NCI-H2171 (cell line): Measurements from ENCODE around the gene PLPP4.

Experiments
- DNase-seq: peaks from one replicate; lab custom pipeline; 2025; lab: John Stamatoyannopoulos, UW

The PLPP4 gene

GRCh38 chr10:120456626-120457430, at the start of gene PLPP4:
PLPP4 (plus strand) TSS chr10:120457227; CDS start chr10:120457306, 79 bp downstream.
- DNase-seq, result peak; percentile 29

GRCh38 chr10:120409816-120410215, 47.2 kb upstream of the PLPP4 start:
- no peak for DNase-seq

GRCh38 chr10:120414946-120415345, 42.1 kb upstream of the PLPP4 start:
- DNase-seq, result no peak

- no peak for DNase-seq
Observed at GRCh38 chr10:120415709-120416330, 41.2 kb upstream of the PLPP4 start.

DNA sequence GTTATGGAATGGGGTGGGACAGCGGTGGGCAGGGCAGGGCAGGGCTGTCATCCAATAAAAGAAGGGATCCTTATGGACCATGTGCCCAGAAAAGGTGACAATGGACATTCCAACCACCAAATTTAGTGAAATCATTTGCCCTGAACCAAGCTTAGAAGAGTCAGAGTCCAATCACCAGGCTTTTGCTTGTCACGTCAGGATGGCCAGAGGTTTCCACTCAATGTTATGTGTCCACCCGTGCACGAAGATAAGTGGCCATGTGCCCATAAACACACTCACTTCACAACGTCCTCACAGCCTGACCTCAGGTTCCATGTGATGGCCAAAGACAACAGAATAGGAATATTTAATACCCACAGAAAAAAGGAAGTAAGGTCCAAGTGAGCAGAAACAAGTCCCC, 36.6 kb upstream of the PLPP4 start:
- DNase-seq, result no peak

DNA sequence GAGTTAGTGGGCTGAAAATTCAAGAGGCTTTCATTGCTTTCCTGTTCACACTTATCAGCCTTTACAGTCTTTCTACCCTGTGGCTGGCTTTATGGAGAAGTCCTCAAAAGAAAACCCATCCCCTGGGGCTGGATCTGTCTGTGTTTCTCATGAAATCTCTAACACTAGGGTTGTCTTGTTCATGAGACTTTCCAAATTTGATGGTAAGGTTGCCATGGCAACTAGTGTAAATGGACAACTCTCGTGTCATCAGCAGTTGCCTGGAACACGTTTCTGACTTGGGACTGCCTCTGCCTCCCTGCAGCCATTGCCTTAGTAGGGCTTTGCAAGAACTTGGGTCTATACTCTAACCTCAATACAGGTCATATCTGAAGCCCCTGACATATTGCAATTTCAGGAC, 35.8 kb upstream of the PLPP4 start:
- DNase-seq, result no peak

- no peak for DNase-seq
Observed at GRCh38 chr10:120422457-120422856, 34.6 kb upstream of the PLPP4 start.

- peak; percentile 18 for DNase-seq
Observed at GRCh38 chr10:120423431-120424197, 33.4 kb upstream of the PLPP4 start.

DNA sequence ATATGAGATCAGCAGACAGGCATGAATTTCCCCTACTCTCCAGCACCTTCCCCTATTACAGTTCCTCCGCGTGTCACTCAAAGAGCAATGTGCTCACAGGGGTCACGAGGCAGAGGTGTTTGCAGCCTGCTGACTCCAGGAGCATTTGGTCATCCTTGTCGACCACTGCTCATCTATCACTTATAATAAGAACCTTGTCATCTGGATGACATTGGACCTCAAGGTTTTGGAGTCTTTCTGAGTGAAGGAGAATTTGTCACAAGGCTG, 32.9 kb upstream of the PLPP4 start:
- DNase-seq, result no peak

- DNase-seq, result no peak
Observed at GRCh38 chr10:120426306-120426705, 30.7 kb upstream of the PLPP4 start.

DNA sequence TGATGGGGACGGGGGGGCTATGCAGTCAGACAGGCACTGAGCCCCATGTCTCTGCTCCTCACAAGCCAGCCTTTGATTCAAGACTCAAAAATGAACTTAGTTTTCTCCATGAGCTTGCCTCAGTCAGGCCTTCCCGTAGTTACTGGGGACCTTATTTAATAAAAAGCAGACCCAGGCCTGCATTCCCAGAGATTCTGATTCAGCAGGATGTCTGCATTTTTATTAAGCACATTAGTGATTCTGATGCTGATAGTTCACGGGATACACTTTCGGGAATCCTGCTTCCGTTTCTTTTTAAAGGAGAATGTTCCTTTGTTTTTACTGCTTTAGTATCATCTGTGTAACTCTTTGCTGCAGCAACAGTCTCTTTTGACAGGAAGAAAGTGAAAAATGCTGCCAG, 28.3 kb upstream of the PLPP4 start:
- no peak for DNase-seq

DNA sequence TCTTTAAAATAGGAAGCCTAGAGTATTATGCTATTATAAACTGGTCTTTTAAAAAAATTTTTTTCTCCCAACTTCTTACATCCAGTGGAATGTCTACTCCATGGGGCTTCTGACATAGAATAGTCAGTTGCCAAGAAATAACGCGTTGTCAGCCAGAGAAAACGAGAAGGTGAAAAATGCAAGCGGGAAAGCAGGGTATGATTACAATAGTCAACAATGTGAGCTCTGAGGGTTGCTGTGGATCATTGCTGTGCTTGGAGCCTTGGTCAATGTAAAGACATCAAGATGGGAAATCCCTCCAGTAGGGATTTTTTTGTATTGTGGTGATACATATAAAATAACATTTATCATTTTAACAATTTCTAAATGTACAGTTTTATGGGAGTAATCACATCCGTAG, 27.6 kb upstream of the PLPP4 start:
- no peak for DNase-seq

DNA sequence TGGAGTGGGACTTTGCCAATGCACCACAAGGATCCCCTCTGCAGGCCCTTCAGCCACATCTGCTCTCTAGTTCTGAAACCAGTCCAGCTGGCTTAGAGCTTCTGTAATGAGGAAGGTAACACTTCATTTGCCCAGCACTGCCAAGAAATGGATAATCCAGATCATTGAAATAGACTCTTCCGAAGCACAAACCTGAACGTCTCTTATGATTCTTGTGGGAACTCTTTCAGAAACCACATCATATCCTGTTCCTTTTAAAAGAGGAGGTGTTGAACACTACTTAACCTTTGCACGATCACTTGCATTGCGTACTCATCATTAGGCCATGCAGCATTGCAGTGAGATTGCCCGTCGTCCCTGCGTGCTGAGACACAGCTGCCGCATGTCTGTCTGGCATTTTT, 25.8 kb upstream of the PLPP4 start:
- peak; percentile 19 for DNase-seq

GRCh38 chr10:120432209-120432608, 24.8 kb upstream of the PLPP4 start:
- no peak for DNase-seq

DNA sequence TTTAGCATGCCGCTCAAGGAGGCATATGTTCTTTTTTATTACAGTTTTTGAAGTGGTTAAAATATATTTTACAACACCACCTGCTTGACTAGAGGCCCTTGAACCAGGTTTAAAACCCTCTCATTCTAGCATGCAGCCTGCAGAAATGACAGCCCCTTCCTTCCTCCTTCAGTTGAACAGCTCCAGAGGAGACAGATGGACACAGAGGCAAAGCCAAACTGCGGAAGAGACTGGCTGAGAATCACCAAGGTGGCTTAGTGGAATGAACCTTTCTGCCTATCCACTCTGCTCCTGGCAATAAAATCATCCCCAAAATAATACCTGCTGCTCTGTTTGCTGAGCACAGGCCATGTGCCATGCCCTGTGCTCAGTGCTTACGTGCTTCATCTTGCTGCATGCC, 23.9 kb upstream of the PLPP4 start:
- no peak for DNase-seq

DNA sequence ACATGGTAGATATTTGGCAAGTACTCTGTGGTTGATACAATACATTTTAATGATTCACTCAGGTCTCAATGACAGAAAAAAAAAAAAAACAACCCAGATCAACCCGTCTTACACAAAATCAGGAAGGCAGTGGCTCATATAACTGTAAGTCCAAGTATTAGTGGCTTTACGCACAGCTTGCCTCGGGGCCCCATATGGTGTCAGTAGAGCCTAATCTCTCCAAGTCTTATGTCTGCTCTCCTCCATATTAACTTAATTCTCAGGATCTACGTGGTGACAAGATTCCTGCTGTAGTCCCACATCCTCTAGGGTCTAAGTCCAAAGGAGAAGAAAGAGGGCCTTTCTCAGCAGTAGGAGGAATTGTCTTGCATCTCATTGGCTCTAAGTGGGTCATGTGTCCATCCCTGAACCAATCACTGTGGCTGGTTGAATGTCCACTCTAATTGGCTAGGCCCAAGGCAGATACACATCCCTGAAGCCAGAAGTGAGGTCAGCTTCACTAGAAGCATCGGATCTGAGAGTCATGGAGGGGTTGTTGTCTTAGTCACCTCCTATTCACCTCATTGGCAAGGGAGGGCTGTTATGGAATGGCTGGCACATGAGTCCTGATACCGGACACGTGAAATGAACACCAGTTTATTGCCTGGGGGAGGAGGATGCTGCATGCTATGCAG, 20.5 kb upstream of the PLPP4 start:
- DNase-seq, result no peak

- no peak for DNase-seq
Observed at GRCh38 chr10:120437541-120437940, 19.5 kb upstream of the PLPP4 start.

- DNase-seq, result no peak
Observed at GRCh38 chr10:120451968-120452367, 5.1 kb upstream of the PLPP4 start.

DNA sequence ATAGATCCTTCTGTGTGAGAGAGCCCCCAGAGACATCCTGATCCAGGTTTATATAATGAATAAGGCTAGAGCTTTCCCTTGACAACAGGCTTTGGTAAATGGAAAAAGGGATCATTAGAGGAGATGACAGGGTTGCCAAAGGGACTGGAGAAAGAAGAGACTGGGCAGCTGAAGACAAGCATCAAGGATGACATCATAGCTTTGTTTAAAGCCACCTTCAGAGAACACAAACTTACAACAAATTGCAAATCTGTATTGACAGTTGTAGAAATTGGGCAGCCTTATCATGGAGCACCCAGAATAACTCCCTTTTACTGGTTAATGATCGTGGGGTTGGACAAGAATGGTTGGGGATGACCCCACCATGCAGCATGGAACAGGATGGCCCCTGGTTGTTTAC, 3.7 kb upstream of the PLPP4 start:
- DNase-seq, result no peak

- no peak for DNase-seq
Observed at GRCh38 chr10:120453886-120454285, 3.1 kb upstream of the PLPP4 start.

- no peak for DNase-seq
Observed at GRCh38 chr10:120455004-120455403, 2.0 kb upstream of the PLPP4 start.

- DNase-seq, result no peak
Observed at GRCh38 chr10:120455606-120456005, 1.4 kb upstream of the PLPP4 start.

GRCh38 chr10:120456143-120456625, 843 bp upstream of the PLPP4 start:
- peak; percentile 48 for DNase-seq
